Measurements from ENCODE around the gene KCNT2. TPM values are rescaled to one million over a fixed set of nuclear protein-coding genes. Genes with fewer than 3 reads are reported as not detected.

The KCNT2 gene
- total RNA-seq, 3 donors from 2014 or later: 2.6 to 3.7 (median 3.0) TPM

GRCh38 chr1:196567238-196567637 is 41.0 kb downstream of the KCNT2 start:
- no peak overlapping the region for H3K27ac ChIP-seq
- peaks cover 0 to 8% of the 10 kb centered on the region in 2 donors for H3K9me3 ChIP-seq
- H3K36me3 ChIP-seq: no peaks in the 10 kb centered on the region
- DNase-seq (ENCODE audit: low spot score in 2 of 2): no peak
- TF ChIP-seq POLR2A (IDR thresholded peaks at IDR 0.05) (no peak), CTCF (IDR thresholded peaks at IDR 0.05) (no peak), POLR2AphosphoS5 (IDR thresholded peaks at IDR 0.05) (no peak)
- H3K4me1 ChIP-seq: no peaks in the 10 kb centered on the region
- intact Hi-C loops (cut with DNase I; ENCODE audit: low total_unique reads): loop anchor here (5.0 kb wide), 1 partner anchor 800 kb away; no protein-coding TSS in a partner anchor
- H3K27me3 ChIP-seq: no peaks in the 10 kb centered on the region
- H3K4me3 ChIP-seq: no peak overlapping the region

- TF ChIP-seq POLR2AphosphoS5 (IDR thresholded peaks at IDR 0.05): no peak
- TF ChIP-seq CTCF (IDR thresholded peaks at IDR 0.05): no peak
- no peak for TF ChIP-seq POLR2A (IDR thresholded peaks at IDR 0.05)
- Histone ChIP-seq H3K36me3 (no peaks in the 10 kb centered on the region), H3K4me3 (no peak overlapping the region), H3K27me3 (no peaks in the 10 kb centered on the region), H3K27ac (no peak overlapping the region), H3K4me1 (no peaks in the 10 kb centered on the region), H3K9me3 (peaks cover 0 to 8% of the 10 kb centered on the region in 2 donors)
- no peak for DNase-seq (ENCODE audit: low spot score in 2 of 2)
- intact Hi-C loops (cut with DNase I; ENCODE audit: low total_unique reads): no loop called here
These were observed 44.5 kb downstream of the KCNT2 start for GRCh38 chr1:196563768-196564167.

GRCh38 chr1:196559314-196559713 is 48.9 kb downstream of the KCNT2 start:
- Histone ChIP-seq H3K9me3 (peaks cover 0 to 8% of the 10 kb centered on the region in 2 donors), H3K4me3 (no peak overlapping the region), H3K27me3 (no peaks in the 10 kb centered on the region), H3K4me1 (no peaks in the 10 kb centered on the region), H3K27ac (no peak overlapping the region), H3K36me3 (no peaks in the 10 kb centered on the region)
- intact Hi-C loops (cut with DNase I; ENCODE audit: low total_unique reads): loop anchor here (10.0 kb wide), 1 partner anchor 1435 kb away; no protein-coding TSS in a partner anchor
- DNase-seq (ENCODE audit: low spot score in 2 of 2): no peak
- TF ChIP-seq CTCF (IDR thresholded peaks at IDR 0.05) (no peak), POLR2AphosphoS5 (IDR thresholded peaks at IDR 0.05) (no peak), POLR2A (IDR thresholded peaks at IDR 0.05) (no peak)

- intact Hi-C loops (cut with DNase I; ENCODE audit: low total_unique reads): loop anchor here (10.0 kb wide), 1 partner anchor 1436 kb away; no protein-coding TSS in a partner anchor
- Histone ChIP-seq H3K4me3 (peak overlapping the region; percentile 35 to 39 (median 35)), H3K27me3 (no peaks in the 10 kb centered on the region), H3K27ac (no peak overlapping the region), H3K4me1 (no peaks in the 10 kb centered on the region), H3K9me3 (peaks cover 0 to 2% of the 10 kb centered on the region in 2 donors), H3K36me3 (no peaks in the 10 kb centered on the region)
- no peak for DNase-seq (ENCODE audit: low spot score in 2 of 2)
- TF ChIP-seq CTCF (IDR thresholded peaks at IDR 0.05) (no peak), POLR2AphosphoS5 (IDR thresholded peaks at IDR 0.05) (no peak), POLR2A (IDR thresholded peaks at IDR 0.05) (no peak)
These were observed 49.8 kb downstream of the KCNT2 start for GRCh38 chr1:196558411-196558810.

- Histone ChIP-seq H3K4me1 (no peaks in the 10 kb centered on the region), H3K27ac (no peak overlapping the region), H3K9me3 (no peaks in the 10 kb centered on the region), H3K4me3 (peak overlapping the region; percentile 35 to 39 (median 35)), H3K36me3 (no peaks in the 10 kb centered on the region), H3K27me3 (no peaks in the 10 kb centered on the region)
- DNase-seq (ENCODE audit: low spot score in 2 of 2): no peak
- TF ChIP-seq POLR2AphosphoS5 (IDR thresholded peaks at IDR 0.05) (no peak), CTCF (IDR thresholded peaks at IDR 0.05) (no peak), POLR2A (IDR thresholded peaks at IDR 0.05) (no peak)
- intact Hi-C loops (cut with DNase I; ENCODE audit: low total_unique reads): loop anchor here (10.0 kb wide), 1 partner anchor 1437 kb away; no protein-coding TSS in a partner anchor
These were observed 50.4 kb downstream of the KCNT2 start for GRCh38 chr1:196557797-196558196.
